Liver (tissue), 9 donors: ENCODE results near the gene PKD1. TPM values are rescaled to one million over a fixed set of nuclear protein-coding genes. Genes with fewer than 3 reads are reported as not detected.

Experiments used
- DNase-seq: peaks from one replicate; pipeline ENCODE4 v3.0.0-alpha.2; 2017; ENCODE audit warnings: low spot score
- H3K27ac ChIP-seq, 2 donors: one replicate each; pipeline ENCODE4 v1.7.0; 2013; ENCODE audit warnings: inconsistent platforms in 2 of 2, low read length in 2 of 2, control low read depth in 1 of 2, low read depth in 1 of 2, mild to moderate bottlenecking in 1 of 2
- H3K27me3 ChIP-seq, 4 donors: one replicate each; pipeline versions ENCODE4 v1.6.1 to v1.7.0; 2013; ENCODE audit warnings: low read length in 3 of 4, inconsistent platforms in 1 of 4, mild to moderate bottlenecking in 1 of 4, moderate library complexity in 1 of 4; ENCODE audit not compliant: control insufficient read depth in 4 of 4, insufficient read depth in 4 of 4
- H3K36me3 ChIP-seq, 4 donors: one replicate each; pipeline versions ENCODE4 v1.6.1 to v1.7.0; 2013; ENCODE audit warnings: low read length in 3 of 4, mild to moderate bottlenecking in 3 of 4, low read depth in 1 of 4, moderate library complexity in 1 of 4; ENCODE audit not compliant: control insufficient read depth in 4 of 4, insufficient read depth in 3 of 4
- H3K4me1 ChIP-seq, 4 donors: one replicate each; pipeline versions ENCODE4 v1.6.1 to v1.7.0; 2013; ENCODE audit warnings: low read length in 3 of 4, mild to moderate bottlenecking in 3 of 4, moderate library complexity in 1 of 4; ENCODE audit not compliant: control insufficient read depth in 4 of 4, insufficient read depth in 4 of 4
- H3K4me3 ChIP-seq, 3 donors: one replicate each; pipeline versions ENCODE4 v1.6.1 to v1.7.0; 2013; ENCODE audit warnings: low read length in 3 of 3, control low read depth in 1 of 3, low read depth in 1 of 3, mild to moderate bottlenecking in 1 of 3
- H3K9ac ChIP-seq, 2 donors: one replicate each; pipeline ENCODE4 v1.7.0; 2013; ENCODE audit warnings: low read length in 2 of 2, mild to moderate bottlenecking in 2 of 2, moderate library complexity in 2 of 2, control low read depth in 1 of 2, low read depth in 1 of 2
- H3K9me3 ChIP-seq, 4 donors: one replicate each; pipeline versions ENCODE4 v1.6.1 to v1.7.0; 2013; ENCODE audit warnings: low read length in 3 of 4; ENCODE audit not compliant: control insufficient read depth in 4 of 4
- CTCF ChIP-seq: fragments of 150-350 bp; IDR thresholded peaks from 2 replicates; pipeline ENCODE4 v1.5.1; 2017; ENCODE audit warnings: improper control_type of control experiment, low read depth, low read length; ENCODE audit not compliant: missing input control
- EGR1 ChIP-seq, 2 donors: IDR thresholded peaks; 2 replicates each; pipeline ENCODE4 v1.6.1; 2016 to 2018; ENCODE audit warnings: antibody characterized with exemption in 2 of 2, low read depth in 2 of 2
- FOXA1 ChIP-seq: IDR thresholded peaks from 2 replicates; pipeline ENCODE4 v1.6.1; 2016; ENCODE audit warnings: antibody characterized with exemption
- FOXA2 ChIP-seq: IDR thresholded peaks from 2 replicates; pipeline ENCODE4 v1.6.1; 2016; ENCODE audit warnings: antibody characterized with exemption
- GABPA ChIP-seq, 2 donors: IDR thresholded peaks in 1 of 2; conservative IDR thresholded peaks in 1 of 2; 2 replicates each; pipeline ENCODE4 v1.6.1; 2016; ENCODE audit warnings: antibody characterized with exemption in 2 of 2, mild to moderate bottlenecking in 1 of 2, moderate library complexity in 1 of 2
- HNF4A ChIP-seq, 2 donors: conservative IDR thresholded peaks; 2 replicates each; pipeline ENCODE4 v1.6.1; 2016; ENCODE audit warnings: antibody characterized with exemption in 2 of 2, mild to moderate bottlenecking in 2 of 2
- HNF4G ChIP-seq: IDR thresholded peaks from 2 replicates; pipeline ENCODE4 v1.6.1; 2016; ENCODE audit warnings: antibody characterized with exemption
- JUND ChIP-seq, 2 donors: IDR thresholded peaks; 2 replicates each; pipeline ENCODE4 v1.6.1; 2016; ENCODE audit warnings: antibody characterized with exemption in 2 of 2
- MAX ChIP-seq: IDR thresholded peaks from 2 replicates; pipeline ENCODE4 v1.6.1; 2016; ENCODE audit warnings: antibody characterized with exemption
- NR2F2 ChIP-seq: IDR thresholded peaks from 2 replicates; pipeline ENCODE4 v1.6.1; 2016; ENCODE audit warnings: antibody characterized with exemption
- RAD21 ChIP-seq, 2 donors: IDR thresholded peaks; 2 replicates each; pipeline ENCODE4 v1.6.1; 2016; ENCODE audit warnings: antibody characterized with exemption in 2 of 2, mild to moderate bottlenecking in 2 of 2
- REST ChIP-seq: IDR thresholded peaks from 2 replicates; pipeline ENCODE4 v1.6.1; 2016; ENCODE audit warnings: antibody characterized with exemption, mild to moderate bottlenecking
- RXRA ChIP-seq, 2 donors: IDR thresholded peaks; 2 replicates each; pipeline ENCODE4 v1.6.1; 2017 to 2018; ENCODE audit warnings: antibody characterized with exemption in 2 of 2, mild to moderate bottlenecking in 1 of 2
- SP1 ChIP-seq: IDR thresholded peaks from 2 replicates; pipeline ENCODE4 v1.6.1; 2018; ENCODE audit warnings: antibody characterized with exemption, mild to moderate bottlenecking
- TAF1 ChIP-seq: conservative IDR thresholded peaks from 2 replicates; pipeline ENCODE4 v1.6.1; 2016; ENCODE audit warnings: antibody characterized with exemption, mild to moderate bottlenecking
- YY1 ChIP-seq: IDR thresholded peaks from 2 replicates; pipeline ENCODE4 v1.6.1; 2016; ENCODE audit warnings: antibody characterized with exemption, mild to moderate bottlenecking
- WGBS: extraction: QIAGEN DNeasy Blood & Tissue Kit; methylation state at CpG from one replicate; pipeline ENCODE4 v1.1.7; 2013; 5-methylcytosine and 5-hydroxymethylcytosine counted together
- polyA plus RNA-seq, 2 donors: library from polyadenylated mRNA; stranded (reverse) in 1 of 2; unstranded in 1 of 2; fragments of 200-250 nt in 1 of 2; fragments of >200 nt in 1 of 2; fragmentation: Nextera tagmentation in 1 of 2; extraction: Ambion mirVana in 1 of 2; gene quantifications; one replicate each; pipeline versions ENCODE4 v1.2.1 to v1.2.3, GENCODE V29; 2013 to 2015
- total RNA-seq, 2 donors: library from RNA; depleted of rRNA; stranded (reverse); fragments of >200 nt; gene quantifications; one replicate each; pipeline ENCODE4 v1.2.3, GENCODE V29; 2014
- TF ChIP-seq, protein P1 (sequence below): IDR thresholded peaks from 2 replicates; pipeline ENCODE4 v1.6.1; 2016; ENCODE audit warnings: antibody characterized with exemption
- TF ChIP-seq, protein P2 (sequence below): IDR thresholded peaks from 2 replicates; pipeline ENCODE4 v1.6.1; 2016; ENCODE audit warnings: antibody characterized with exemption
- donor health status: healthy.
- donor health status: healthy.
- donor health status: healthy.
- donor health status: healthy.
- donor health status: healthy.

PKD1 gene
- total and polyA plus RNA-seq, 4 donors: 8.0 to 58.4 (median 25.6) TPM

DNA sequence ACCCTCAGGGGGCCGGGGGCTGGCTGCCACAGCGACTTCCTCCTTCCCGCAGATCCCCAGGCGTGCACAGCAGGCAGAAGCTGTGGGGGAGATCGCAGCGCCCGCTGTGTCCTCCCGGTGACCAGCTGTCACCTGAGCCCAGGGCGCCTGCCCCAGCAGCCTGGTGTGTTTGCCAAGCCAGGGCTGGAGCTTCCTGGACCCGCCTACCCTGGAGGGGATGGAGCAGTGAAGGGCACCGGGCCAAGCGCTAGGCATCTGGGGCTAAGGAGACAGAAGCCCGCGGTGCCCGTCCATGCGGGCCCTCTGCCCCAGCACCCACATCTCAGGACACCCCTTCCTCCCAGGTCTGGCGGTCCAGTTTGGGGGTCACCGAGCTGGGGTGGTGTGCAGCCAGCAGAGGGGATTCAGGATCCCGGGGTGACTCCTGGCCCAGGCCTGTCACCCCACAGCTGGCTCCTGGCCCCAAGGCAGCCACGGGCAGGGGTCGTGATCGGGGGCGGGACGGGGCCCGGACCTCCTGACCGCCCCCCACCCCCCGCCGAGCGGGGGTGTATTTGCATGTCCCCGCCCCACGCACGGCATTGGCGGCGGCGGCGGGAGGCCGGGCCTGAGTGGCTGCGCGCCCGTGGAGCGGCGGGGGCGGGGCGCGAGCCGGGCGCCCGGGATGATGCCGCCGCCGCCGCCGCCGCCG lies 12.4 kb upstream of the PKD1 start, which contains the start of gene RAB26:
RAB26 (plus strand) TSS at position 645 of the 691 bp plus-strand sequence. CDS start 159 bp downstream, outside the sequence.
- H3K9ac ChIP-seq: peak within 1 kb of the TSS in 1 of 2 donors; percentile 15
- H3K4me3 ChIP-seq: peak within 1 kb of the TSS; percentile 24 to 57 (median 48)
- no peaks in the 10 kb centered on the region for H3K27me3 ChIP-seq
- peak; percentile 70 for DNase-seq
- peaks cover 0 to 5% (median under 1%) of the 10 kb centered on the region in 4 donors for H3K36me3 ChIP-seq
- 2% methylated on average over 55 of the region's 55 CpGs for WGBS
- no peaks in the 10 kb centered on the region for H3K9me3 ChIP-seq
- peaks cover 16 to 61% (median 55%) of the 10 kb centered on the region in 4 donors for H3K4me1 ChIP-seq
- no peak for TF ChIP-seq HNF4G
- TF ChIP-seq RXRA (IDR thresholded peaks at IDR 0.05): peak; percentile 70 to 73
- no peak for TF ChIP-seq MAX
- TF ChIP-seq, protein P1, sequence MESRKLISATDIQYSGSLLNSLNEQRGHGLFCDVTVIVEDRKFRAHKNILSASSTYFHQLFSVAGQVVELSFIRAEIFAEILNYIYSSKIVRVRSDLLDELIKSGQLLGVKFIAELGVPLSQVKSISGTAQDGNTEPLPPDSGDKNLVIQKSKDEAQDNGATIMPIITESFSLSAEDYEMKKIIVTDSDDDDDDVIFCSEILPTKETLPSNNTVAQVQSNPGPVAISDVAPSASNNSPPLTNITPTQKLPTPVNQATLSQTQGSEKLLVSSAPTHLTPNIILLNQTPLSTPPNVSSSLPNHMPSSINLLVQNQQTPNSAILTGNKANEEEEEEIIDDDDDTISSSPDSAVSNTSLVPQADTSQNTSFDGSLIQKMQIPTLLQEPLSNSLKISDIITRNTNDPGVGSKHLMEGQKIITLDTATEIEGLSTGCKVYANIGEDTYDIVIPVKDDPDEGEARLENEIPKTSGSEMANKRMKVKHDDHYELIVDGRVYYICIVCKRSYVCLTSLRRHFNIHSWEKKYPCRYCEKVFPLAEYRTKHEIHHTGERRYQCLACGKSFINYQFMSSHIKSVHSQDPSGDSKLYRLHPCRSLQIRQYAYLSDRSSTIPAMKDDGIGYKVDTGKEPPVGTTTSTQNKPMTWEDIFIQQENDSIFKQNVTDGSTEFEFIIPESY: no peak
- no peak for TF ChIP-seq FOXA2
- TF ChIP-seq RAD21 (IDR thresholded peaks at IDR 0.05): no peak
- TF ChIP-seq, protein P2, sequence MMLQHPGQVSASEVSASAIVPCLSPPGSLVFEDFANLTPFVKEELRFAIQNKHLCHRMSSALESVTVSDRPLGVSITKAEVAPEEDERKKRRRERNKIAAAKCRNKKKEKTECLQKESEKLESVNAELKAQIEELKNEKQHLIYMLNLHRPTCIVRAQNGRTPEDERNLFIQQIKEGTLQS: no peak
- TF ChIP-seq TAF1: no peak
- TF ChIP-seq FOXA1: no peak
- peak; percentile 48 for TF ChIP-seq YY1
- TF ChIP-seq HNF4A (conservative IDR thresholded peaks at IDR 0.05): peak in 1 of 2 donors; percentile 52
- no peak for TF ChIP-seq CTCF
- peak in 1 of 2 donors; percentile 52 for TF ChIP-seq GABPA (IDR thresholded peaks at IDR 0.05 in 1 of 2, conservative IDR thresholded peaks at IDR 0.05 in 1 of 2)
- TF ChIP-seq EGR1 (IDR thresholded peaks at IDR 0.05; ENCODE audit: low read depth in 2 of 2): peak; percentile 54 to 69
- TF ChIP-seq REST: peak; percentile 57
- TF ChIP-seq SP1: peak; percentile 69
- TF ChIP-seq JUND (IDR thresholded peaks at IDR 0.05): no peak
- TF ChIP-seq NR2F2: no peak
- peak within 1 kb of the TSS; percentile 87 to 90 for H3K27ac ChIP-seq
